ENCODE data around the gene GPR142.

Gene GPR142

DNA sequence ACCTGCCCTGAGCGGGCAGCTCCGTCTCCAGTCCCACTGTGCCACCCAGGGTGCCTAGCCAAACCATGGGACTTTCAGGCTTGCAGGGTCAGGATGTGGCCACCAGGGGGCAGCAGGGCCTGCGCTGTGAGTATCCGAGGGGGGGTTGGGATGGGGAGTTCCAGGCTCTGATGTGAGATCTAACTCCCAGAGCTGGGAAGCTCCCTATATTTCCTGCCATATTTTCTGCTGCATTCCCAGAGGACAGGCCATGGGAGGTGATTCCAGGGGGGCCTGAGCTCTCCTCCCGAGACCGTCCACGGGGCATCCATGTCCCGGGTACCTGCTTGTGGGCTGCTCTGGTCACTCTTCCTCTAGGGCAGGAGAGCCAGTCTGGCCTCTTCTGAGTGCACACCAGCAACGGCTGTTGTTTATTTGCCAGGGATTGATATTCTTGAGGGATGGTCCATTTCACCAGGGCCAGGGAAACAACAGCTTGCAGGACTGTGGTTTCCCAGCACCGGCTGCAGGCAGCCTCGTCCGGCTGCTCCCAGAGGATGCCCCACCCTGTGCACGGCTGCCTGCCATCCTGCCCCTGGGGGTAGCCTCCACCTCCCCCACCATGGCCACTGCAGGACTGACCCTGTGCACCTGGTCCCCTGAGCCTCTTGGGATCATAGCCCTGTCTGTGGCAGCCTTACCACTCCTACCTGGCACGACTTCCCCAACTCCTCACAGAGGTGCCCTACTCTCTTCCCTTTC lies 1.2 kb downstream of the GPR142 start:
- peak; percentile 45 for DNase-seq (ENCODE audit: low spot score)

DNA sequence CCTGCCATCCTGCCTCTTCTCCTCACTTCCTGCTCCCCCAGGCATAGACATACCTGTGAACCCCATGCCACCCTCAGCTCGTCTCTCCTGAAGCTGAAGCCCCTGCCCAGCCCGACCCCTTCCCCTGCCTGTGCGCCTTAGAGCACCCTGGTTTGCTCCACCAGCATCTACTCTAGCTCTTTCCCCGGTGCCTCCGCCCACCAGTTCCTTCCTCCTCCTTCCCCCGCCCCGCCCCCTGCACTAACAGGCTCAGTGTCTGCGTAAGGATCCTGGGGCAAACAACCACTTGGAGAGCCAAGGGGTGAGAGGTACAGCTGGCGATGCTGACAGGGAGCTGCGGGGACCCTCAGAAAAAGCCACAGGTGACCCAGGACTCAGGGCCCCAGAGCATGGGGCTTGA lies 1.9 kb downstream of the GPR142 start:
- no peak for DNase-seq (ENCODE audit: low spot score)

DNA sequence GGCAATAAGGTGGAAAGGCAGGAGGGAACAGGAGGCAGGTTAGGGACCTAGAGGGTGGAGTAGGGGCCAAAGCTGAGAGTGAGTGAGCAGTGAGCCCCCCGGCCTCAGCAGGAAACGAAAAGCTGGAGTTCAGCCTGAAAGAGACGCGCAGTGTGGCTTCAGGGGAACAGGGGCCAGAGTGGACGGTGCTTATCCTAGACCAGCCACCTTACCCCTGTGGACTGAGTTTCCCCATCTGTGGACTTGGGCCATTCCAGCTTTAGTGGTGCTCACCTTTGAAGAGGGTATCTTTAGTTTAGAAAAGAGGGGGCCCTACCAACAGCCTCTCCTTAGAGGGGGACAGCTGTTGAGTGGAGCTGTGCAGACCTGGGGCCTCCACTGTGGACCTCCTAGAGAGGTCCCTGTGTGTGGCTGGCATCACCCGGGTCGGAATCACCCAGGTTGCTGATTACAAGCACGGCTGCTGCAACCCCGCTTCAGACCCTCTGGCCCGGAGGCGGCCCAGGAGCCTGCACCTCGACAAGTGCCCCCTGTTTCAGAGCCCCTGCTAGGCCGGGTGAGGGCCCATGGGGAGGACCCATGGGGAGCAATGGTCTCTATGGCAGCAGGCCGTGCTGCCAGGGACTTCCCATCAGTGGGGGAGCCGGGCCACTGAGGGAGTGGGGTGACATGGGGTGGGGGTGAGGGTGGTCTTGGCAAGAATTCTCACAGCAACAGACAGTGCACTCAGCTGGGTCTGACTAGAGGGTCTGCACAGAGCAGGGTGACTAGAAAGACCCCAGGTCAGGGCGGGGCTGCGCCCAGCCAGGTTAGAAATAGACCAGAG lies 2.6 kb downstream of the GPR142 start:
- no peak for DNase-seq (ENCODE audit: low spot score)

DNA sequence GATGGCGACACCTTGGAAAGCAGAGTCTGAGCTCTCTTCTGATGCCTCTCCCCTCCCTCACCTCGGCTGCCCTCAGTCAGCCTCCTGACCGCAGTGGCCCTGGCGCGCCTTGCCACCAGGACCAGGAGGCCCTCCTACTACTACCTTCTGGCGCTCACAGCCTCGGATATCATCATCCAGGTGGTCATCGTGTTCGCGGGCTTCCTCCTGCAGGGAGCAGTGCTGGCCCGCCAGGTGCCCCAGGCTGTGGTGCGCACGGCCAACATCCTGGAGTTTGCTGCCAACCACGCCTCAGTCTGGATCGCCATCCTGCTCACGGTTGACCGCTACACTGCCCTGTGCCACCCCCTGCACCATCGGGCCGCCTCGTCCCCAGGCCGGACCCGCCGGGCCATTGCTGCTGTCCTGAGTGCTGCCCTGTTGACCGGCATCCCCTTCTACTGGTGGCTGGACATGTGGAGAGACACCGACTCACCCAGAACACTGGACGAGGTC lies 4.4 kb downstream of the GPR142 start:
- DNase-seq (ENCODE audit: low spot score): no peak

DNA sequence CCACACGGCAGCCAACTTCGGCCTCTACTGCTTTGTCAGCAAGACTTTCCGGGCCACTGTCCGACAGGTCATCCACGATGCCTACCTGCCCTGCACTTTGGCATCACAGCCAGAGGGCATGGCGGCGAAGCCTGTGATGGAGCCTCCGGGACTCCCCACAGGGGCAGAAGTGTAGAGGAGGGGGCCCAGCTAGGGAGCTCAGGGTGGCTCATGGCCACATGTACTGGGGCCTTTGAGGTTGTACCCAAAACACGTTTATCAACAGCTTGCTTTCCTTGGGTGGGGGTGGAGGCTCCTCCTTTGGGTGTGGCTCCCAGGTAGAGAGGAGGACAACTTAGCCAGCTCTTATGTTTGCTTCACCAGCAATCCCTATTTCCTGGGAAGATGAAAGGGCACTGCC lies 5.1 kb downstream of the GPR142 start:
- no peak for DNase-seq (ENCODE audit: low spot score)

DNA sequence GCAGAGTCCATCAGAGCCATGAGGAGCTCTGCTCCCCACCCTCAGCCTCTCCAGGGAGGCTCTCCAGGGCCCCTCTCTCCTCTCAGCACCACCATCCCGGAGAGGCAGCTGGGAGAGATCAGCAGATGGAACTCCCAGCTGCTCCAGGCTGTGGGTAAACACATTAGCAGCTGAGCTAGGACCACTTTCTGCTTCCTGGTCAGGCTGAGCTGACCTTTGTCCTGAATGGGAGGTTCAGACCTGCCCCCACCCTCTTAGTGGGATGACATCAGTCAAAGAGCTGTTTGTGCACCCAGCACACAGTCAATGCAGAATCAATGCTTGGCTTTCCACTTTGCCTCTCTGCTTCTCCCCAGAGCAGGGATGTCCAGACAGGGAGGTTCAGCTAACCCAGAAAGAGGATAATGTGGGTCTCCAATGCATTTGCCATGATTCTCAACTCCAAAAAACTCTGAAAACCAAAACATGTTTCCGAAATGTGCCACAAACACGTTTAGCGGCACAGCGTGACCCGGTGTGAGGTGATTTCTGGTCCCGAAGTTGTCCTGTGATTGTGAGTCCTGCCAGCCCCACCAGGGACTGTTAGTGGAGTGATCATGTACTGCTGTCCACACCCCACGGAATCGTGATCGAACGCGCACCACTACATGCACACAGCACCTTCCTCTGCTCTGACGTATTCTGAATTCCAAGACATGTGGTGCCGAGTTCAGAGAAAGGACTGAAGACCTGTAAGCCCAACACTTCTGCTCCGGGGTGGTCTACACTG lies 6.7 kb downstream of the GPR142 start:
- DNase-seq (ENCODE audit: low spot score): peak; percentile 43

DNA sequence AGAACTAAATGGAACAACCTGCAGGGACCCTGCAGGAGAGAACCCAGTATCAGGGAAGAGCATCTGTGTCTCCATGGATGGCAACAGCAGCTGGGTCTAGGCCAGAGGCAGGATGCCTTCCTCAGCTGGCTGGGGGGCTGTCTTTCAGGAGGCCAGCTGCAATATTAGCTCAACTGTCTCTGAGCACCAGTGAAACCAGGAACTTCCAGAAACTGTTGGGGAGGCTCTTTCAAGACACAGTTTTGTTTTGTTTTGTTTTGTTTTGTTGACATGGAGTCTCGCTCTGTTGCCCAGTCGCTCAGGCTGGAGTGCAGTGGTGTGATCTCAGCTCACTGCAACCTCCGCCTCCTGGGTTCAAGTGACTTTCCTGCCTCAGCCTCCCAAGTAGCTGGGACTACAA lies 7.6 kb downstream of the GPR142 start:
- DNase-seq (ENCODE audit: low spot score): no peak

DNA sequence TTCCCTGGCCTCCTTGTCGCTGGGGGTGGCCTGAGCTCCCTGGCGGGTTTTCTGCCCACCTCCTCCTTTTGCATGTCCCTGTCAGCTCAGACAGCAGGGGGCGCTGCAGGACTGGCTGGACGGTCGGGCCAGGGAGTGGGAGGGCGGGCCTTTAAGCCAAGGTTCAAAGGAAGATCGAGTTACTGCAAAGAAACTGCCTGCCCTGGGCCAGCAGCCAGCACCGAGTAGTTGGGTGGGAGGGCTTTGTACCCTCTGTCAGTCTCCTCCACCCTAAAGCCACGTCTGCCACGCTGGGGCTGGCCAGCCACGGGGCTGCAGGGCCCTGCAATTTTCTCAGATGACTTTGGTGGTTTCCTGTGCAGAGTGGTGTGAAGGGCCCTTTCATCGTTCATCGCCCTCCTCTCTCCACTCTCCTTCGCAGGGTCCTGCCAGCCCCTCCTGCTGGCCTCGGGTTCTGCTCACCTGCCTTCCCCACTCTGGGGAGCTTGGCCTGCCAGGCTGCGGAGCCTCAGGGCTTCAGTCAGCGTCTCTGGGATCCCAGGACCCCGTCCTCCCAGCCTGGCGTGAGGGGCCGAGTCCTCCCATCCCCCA lies 12.3 kb downstream of the GPR142 start:
- DNase-seq (ENCODE audit: low spot score): peak; percentile 72

DNA sequence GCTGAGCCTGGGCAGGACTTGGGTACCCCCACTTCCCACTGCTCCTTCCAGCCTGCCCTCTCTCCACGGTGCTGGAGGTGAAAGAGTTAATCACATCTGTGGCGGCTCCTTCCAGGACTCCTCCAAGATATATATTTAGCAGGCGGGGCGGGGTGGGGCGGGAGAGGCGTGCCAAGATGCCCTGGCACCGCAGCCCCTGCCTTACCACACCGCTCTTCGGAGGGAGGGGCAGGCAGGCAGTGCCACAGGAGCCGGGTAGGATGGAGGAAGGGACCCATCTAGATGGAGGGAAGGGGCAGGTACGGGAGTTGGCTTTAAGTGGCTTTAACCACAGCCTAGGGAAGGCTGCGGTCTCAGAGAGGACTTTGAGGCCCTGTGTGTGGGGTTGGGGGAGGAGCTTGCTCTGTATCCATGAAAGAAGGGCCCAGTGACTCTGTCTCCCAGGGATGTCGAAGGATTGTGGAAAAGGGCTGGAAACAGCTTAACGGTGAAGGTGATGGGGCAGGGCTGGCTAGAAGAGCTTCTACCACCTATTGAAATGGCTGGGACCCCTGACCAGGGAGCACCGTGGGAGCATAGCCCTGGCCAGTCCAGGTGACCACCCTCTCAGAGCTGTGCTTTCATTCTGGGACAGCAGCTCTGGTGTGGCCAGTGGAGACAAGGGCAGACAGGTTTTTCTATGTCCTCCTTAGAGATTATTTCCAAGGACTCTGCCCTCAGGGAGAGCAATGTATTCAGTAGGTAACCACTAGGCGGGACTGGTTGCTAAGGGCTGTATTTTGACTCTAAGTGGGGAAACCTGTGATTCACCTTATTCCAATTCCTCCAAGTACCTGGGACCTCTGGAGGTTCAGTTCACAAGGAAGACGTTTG lies 13.0 kb downstream of the GPR142 start:
- no peak for DNase-seq (ENCODE audit: low spot score)

DNA sequence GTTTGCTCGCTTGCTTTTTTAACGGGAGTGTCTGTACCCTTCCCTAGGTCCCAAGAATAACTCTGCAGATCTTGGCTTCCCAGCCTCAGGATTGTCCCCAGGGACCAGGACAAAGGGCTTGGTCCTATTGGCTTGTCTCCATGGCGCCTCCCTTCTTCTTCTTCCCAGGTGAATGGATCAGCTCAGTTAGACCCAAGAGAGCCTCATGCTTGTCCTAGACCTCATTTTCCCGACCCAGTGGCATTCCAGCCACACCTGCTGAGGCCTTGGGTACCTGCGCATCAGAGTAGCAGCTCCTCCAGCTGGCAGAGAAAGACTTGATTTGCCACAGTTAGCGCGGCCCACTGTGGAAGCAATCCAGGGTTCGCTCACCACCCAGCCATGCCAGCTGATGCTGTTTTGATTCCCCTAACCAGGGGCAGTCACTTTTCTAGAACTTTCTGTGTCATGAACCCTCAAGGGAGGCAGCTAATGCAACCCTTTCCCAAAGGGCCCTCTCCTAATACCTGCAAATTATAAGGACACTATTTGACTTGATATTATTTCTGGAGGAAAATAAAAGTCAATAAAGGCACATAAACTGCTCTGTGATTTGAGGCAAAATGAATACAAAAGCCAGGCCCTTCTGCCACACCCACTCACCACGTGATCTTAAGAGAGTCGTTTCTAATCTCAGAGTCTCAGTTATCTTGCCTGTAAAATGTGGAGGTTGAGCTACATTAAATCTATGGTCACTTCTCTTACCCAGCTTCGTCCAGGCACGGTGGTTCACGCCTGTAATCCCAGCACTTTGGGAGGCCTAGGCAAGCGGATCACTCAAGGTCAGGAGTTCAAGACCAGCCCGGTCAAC lies 13.9 kb downstream of the GPR142 start:
- no peak for DNase-seq (ENCODE audit: low spot score)

DNA sequence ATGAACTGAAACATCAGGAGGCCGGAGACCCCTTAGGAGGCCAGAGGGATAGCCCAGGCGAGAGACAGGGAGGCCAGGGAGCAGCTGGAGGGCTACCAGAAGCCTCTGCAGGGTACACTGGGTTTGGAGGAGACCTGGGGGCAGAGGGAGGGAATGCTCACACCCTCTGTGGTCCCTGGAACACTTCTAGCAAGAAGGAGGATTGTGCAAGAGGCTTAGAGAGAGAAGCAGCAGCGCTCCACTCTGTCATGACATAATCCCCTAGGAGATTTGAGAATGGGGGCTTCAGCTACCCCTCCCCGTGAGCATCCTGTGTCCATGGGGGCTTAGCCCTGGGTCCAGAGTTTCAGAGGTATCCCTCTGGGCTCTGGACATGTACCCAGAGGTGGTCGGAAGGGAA lies 15.8 kb downstream of the GPR142 start:
- no peak for DNase-seq (ENCODE audit: low spot score)

DNA sequence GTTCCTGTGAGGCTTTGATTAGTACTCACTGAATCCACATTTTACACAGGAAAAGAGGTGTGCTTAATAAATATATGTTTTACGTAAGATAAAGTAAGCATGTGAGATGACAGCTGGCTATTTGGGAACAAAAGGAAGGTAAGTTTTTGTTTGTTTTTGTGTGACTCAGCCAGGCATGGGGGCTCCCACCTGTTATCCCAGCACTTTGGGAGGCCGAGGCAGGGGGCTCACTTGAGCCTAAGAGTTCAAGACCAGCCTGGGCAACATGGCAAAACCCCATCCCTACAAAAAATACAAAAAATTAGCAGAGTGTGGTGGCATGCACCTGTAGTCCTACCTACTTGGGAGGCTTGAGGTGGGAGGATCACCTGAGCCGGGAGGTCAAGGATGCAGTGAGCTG lies 17.9 kb downstream of the GPR142 start:
- no peak for DNase-seq (ENCODE audit: low spot score)

DNA sequence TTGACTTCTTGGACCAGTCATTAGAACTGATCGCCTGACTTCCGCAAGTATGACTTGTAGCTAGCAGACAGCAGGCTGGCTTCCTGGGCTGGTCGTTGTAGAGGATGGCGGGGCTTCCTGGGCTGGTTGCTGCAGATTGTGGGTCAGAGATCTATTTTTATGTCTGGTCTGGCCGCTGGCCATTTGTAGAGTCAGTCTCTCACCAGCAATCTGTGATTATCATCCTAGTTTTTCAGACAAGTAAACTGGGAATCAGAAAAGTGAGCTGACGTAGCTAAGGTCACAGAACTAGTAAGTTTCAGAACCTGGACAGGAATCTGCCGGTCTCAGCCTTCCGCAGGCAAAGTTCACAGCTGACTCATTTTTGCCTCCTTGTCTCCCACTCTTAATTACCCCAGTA lies 19.1 kb downstream of the GPR142 start:
- DNase-seq (ENCODE audit: low spot score): no peak

DNA sequence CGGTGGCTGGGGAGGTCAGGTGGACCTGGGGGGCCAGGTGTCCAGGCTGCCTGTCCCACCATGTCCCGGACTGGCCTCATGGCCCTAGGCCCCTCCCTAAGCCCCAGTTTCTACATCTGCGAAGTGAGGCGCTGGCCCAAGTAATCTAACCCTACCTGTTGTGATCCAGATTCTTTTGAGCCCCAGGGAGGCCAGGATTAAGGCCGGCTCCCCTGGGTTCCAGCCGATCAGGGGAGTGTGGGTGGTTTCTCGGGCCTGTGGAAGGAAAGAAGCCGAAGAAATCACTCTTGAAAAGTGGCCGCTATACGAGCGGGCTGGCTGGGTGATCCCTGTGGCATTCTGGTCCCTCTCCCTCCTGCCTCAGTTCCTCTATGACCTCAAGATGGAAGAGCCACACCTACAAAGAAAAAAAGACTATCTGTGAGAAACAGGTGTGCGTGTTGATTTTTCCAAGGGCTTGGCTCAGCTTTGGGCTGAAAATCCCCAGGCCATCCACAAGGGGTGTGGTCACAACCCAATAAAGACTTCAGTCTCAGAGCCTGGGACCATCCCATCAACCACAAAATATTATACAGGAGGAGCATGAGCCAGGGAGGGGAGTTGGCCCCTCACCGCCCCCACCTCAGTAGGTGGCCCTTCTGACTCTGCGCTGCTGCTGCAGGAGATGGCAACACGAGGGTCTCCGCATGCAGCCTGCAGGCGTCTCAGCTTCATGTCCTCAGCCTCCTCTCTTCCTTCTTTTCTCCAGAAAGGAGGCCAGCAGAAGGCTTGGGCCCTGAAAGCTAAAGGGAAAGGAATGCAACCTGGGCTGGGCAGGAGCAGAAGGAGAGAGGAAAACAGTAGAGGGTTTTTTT lies 20.3 kb downstream of the GPR142 start:
- no peak for DNase-seq (ENCODE audit: low spot score)

DNA sequence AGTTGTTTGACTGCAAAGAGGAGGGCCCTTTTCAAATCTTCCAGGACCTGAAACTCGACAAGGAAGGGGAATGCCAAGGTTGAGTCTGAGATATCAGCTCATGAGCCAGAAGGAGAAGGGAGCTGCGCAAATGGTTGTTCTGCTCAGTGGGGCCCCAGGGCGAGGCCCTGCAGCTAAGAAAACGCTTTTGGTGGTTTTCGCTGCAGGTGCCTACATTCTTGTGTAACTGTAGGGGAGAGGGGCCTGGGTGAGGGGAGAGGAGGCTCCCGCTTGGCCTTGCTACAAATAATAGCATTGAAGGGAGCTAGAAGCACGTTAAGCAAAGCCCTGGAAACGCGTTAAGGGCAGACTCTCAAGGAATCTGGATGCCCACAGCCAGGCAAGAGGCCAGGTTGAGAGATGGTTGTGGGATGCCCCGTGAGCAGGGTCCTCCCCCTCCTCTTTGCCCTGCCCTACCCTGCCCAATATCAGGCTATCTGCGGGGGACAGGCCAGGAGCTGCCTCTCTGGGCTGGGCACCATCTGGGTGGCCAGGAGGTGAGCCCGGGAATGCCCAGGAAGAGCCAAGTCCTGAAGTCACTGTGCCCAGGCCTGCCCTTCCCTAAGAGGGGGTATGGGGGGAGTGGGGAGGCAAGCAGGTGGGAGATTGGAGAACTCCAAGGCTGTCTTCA lies 21.9 kb downstream of the GPR142 start:
- no peak for DNase-seq (ENCODE audit: low spot score)

DNA sequence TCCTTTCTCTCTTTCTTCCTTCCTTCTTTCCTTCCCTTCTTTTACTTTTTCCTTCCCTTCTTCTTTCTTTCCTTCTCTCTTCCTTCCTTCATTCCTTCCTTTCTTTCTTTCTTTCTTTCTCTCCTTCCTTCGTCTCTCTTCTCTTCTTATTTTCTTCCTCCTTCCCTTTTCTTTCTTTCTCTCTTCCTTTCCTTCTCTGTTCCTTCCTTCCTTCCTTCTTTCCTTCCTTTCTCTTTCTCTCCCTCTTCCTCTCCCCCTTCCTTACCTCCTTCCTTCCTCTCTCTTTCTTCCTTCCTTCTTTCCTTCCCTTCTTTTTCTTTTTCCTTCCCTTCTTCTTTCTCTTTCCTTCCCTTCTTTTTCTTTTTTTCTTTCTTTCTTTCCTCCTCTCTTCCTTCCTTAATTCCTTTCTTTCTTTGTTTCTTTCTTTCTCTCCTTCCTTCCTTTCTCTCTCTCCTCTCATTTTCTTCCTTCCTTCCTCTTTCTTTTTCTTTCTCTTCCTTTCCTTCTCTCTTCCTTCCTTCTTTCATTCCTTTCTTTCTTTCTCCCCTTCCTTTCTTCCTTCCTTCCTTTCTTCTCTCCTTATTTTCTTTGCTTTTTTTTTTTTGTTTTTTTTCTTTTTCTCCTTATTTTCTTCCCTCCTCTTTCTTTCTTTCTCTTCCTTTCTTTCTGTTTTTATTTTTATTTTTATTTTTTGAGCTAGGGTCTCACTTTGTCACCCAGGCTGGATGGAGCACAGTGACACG lies 22.8 kb downstream of the GPR142 start:
- no peak for DNase-seq (ENCODE audit: low spot score)

Measured in SK-N-DZ (cell line).